GM21825 (cell line): ENCODE data around the gene GEMIN2.
"Not testable (repeated sequence)": the region's sequence is repeated elsewhere in the genome, so short reads cannot be mapped to it uniquely, and the experiment has no call there.

Source experiments
- ATAC-seq: cut with Tn5 transposase; IDR thresholded peaks from one replicate; pipeline ENCODE4 v1.9.1; 2021; ENCODE audit warnings: mild to moderate bottlenecking, moderate library complexity; ENCODE audit not compliant: unreplicated experiment

GEMIN2 gene

DNA sequence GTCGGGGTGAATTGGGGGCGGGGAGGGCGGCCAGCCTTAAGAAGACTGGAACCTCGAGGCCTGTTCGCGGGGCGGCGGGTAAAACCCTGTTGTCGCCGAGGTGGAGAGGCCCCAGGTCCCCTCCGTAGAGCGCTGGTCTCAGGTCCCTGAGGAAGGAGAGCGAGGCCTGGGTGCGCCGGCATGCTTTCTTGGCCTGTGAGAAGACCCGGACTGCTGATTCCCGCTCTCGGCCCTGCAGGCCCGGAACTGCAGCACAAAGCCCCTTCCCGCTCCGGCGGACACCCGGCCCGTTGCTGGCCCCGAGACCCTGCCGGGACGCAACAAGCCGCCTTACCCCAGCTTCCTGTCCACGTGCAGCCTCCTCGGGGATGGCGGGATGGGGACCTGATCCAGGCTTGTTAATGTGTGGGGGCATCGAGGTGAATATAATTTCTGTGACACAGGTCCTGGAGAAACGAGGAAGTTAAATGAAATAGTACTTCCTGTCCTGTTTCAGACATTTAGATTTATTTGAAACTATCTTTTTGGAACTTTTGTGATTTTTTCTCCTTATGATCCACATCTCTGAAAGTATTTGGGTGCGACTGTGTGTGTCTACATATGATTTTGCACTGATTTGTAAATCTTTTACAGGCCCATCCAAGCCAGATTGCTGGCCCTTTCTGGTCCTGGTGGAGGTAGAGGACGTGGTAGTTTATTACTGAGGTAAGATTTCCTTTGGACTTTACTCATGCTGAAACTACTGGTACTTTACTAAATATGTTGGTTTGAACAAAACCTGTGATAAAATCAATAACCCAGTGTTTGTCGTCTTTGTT, 61.5 kb downstream of the GEMIN2 start:
- peak; percentile 9 for ATAC-seq

DNA sequence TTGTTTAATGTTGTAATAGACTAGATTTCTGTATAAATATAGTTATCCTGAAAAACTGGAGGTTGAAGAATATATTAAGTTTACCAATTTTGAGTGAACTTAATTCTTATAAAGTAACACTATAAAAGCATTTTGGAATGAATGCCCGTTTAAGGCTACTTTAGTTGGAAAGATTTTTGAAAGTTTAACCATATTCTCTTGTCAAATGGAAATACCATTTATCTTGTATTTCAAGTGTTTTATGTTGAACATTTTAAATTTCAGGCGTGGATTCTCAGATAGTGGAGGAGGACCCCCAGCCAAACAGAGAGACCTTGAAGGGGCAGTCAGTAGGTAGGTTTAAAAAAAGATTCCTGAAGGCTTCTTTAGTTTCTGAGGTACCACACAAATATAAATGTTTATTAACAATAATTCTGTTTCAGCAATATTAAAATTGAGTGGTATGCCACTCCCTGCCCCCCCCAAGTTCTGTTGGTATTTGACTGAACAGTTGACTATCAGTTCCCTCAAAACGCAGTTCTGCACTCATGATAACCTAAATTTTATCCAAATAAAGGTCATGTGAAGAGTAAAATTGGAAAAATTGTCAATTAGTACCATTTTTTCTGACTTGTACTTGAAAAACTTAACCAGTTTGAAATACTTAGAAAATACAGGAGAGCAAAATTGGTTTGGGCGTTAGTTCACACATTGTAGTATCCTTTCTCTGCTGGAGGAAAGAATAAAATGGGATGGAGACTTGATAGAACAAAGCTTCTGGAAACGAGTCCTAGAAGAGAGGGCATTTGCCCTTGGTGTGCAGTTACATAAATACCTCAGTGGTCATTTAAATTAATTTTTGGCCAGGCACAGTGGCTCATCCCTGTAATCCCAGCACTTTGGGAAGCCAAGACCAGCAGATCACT, 62.4 kb downstream of the GEMIN2 start:
- no peak for ATAC-seq

DNA sequence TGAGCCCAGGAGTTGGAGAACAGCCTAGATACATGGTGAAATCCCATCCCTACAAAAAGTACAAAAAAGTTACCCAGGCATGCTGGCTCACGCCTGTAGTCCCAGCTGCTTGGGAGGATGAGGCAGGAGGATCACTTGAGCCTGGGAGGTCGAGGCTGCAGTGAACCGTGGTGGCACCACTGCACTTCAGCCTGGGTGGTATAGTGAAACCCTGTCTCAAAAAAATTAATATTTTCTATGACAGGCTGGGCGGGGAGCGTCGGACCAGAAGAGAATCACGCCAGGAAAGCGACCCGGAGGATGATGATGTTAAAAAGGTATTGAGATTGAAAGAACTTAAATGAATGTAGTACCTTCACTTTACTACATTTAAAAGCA, 63.0 kb downstream of the GEMIN2 start:
- no peak for ATAC-seq

- no peak for ATAC-seq
These were observed 64.9 kb downstream of the GEMIN2 start for GRCh38 chr14:39179042-39179441.

DNA sequence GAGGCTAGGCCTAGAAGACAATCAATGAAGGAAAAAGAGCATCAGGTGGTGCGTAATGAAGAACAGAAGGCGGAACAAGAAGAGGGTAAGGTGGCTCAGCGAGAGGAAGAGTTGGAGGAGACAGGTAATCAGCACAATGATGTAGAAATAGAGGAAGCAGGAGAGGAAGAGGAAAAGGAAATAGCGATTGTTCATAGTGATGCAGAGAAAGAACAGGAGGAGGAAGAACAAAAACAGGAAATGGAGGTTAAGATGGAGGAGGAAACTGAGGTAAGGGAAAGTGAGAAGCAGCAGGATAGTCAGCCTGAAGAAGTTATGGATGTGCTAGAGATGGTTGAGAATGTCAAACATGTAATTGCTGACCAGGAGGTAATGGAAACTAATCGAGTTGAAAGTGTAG, 66.4 kb downstream of the GEMIN2 start:
- no peak for ATAC-seq

GRCh38 chr14:39181026-39181692, 67.0 kb downstream of the GEMIN2 start:
- no peak for ATAC-seq

DNA sequence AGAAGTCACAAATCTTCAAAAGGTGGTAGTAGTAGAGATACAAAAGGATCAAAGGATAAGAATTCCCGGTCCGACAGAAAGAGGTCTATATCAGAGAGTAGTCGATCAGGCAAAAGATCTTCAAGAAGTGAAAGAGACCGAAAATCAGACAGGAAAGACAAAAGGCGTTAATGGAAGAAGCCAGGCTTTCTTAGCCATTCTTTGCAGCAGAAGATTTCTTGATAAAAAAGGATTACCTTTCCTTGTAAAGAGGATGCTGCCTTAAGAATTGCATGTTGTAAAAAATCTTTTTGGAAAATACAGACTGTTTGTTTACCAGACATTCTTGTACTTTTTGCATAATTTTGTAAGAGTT, 67.5 kb downstream of the GEMIN2 start:
- ATAC-seq, result no peak

DNA sequence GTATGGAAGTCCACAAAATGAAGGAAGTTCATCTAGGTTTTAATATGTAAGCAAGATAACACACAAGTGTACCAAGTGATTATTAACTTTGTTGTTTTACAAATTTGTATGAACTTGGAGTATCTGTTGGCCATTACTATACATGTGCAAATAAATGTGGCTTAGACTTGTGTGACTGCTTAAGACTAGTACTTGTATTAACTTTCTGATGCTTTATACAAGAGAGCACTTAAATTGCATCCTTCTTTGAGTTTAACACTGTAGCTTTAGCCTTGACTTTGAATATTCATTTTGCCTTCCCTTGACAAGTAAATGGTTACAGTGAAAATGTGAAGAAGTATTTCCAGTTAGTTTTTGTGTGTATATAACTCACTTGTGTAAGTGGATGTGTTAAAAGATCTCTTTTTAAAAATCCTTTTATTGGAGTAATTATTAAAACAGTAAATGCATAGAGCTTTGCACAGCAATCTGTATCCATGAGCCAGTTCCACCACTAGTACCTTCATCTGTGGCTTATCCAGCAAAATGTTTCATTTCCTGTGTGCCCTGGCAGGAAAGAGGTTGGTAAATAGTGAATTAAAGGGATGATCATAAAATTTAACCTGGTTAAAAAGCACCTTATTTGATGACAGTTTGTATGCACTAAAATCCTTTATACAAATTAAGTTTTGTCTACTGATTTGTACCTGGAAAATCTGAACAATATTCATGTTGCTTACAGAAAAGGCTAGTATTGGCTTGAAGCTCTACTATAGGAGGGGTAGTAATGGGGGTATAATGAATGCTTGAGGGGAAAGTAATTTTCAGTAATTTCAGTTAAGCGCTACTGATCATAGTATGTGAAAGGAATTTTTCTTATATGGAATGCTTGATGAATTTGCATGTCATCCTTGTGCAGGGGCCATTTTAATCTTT, 68.9 kb downstream of the GEMIN2 start:
- no peak for ATAC-seq

DNA sequence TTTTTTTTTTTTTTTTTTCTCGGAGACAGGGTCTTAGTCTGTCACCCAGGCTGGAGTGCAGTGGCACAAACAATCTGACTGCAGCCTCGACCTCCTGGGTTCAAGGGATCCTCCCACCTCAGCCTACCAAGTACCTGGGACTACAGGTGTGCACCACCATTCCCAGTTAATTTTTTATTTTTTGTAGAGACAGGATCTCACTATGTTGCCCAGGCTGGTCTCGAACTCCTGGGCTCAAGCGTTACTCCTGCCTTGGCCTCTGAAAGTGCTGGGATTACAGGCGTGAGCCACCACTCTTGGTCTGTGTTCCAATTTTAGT, 69.5 kb downstream of the GEMIN2 start:
- not testable (repeated sequence) for ATAC-seq

DNA sequence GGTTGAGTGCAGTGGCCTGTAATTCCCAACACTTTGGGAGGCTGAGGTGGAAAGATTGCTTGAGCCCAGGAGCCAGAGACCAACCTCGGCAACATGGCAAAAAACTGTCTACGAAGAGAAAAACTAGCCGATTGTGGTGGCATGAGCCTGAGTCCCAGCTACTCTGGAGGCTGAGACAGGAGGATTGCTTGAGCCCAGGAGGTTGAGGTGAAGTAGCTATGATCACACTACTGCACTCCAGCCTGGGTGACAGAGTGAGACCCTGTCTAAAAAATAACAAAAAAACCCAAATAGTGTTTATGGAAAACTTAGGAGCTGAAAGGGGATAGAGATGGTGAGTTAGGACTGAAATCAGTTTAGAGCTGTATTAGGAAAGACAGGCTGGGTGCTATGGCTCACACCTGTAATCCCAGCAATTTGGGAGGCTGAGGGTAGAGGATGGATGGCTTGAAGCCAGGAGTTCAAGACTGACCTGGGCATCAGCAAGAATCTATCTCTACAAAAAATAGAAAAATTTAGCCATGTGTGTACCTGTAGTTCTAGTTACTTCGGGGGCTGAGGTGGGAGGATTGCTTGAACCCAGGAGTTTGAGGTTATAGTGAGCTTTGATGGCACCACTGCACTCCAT, 70.6 kb downstream of the GEMIN2 start:
- ATAC-seq, result no peak

GRCh38 chr14:39185256-39186049, 71.3 kb downstream of the GEMIN2 start:
- ATAC-seq, result no peak
